ENCODE data around the gene HNF1A. TPM values are rescaled to one million over a fixed set of nuclear protein-coding genes. Genes with fewer than 3 reads are reported as not detected.
"Not testable (repeated sequence)": the region's sequence is repeated elsewhere in the genome, so short reads cannot be mapped to it uniquely, and the experiment has no call there.

Gene HNF1A
- total RNA-seq, 1 experiment from 2014 or later = not detected

GRCh38 chr12:121010860-121011259 lies 32.5 kb downstream of the HNF1A start:
- DNase-seq (ENCODE audit: low spot score) = no peak

GRCh38 chr12:121011820-121012219 lies 33.5 kb downstream of the HNF1A start:
- DNase-seq (ENCODE audit: low spot score) = no peak

GRCh38 chr12:121013715-121014114 lies 35.4 kb downstream of the HNF1A start:
- DNase-seq (ENCODE audit: low spot score) = no peak

- peak; percentile 93 for DNase-seq (ENCODE audit: low spot score)
Observed at GRCh38 chr12:121015825-121016766, 37.8 kb downstream of the HNF1A start, which contains the start of gene C12orf43. TSS of gene C12orf43 (minus strand) at chr12:121016487. CDS start at chr12:121016474, 13 bp downstream.

GRCh38 chr12:121017966-121018491 lies 39.7 kb downstream of the HNF1A start:
- no peak for DNase-seq (ENCODE audit: low spot score)

- no peak for DNase-seq (ENCODE audit: low spot score)
Observed at GRCh38 chr12:121018860-121019617, 40.7 kb downstream of the HNF1A start.

- DNase-seq (ENCODE audit: low spot score) = no peak
Observed at GRCh38 chr12:121021754-121022153, 43.4 kb downstream of the HNF1A start.

- DNase-seq (ENCODE audit: low spot score) = no peak
Observed at GRCh38 chr12:121022713-121023112, 44.4 kb downstream of the HNF1A start.

GRCh38 chr12:121023799-121024198 lies 45.5 kb downstream of the HNF1A start:
- no peak for DNase-seq (ENCODE audit: low spot score)

GRCh38 chr12:121025442-121026226 lies 47.3 kb downstream of the HNF1A start:
- DNase-seq (ENCODE audit: low spot score) = no peak

GRCh38 chr12:121026274-121027045 lies 48.1 kb downstream of the HNF1A start:
- DNase-seq (ENCODE audit: low spot score) = no peak

GRCh38 chr12:121030576-121031212 lies 52.4 kb downstream of the HNF1A start:
- no peak for DNase-seq (ENCODE audit: low spot score)

GRCh38 chr12:121033625-121034349 lies 55.4 kb downstream of the HNF1A start:
- DNase-seq (ENCODE audit: low spot score) = peak; percentile 89

GRCh38 chr12:121034616-121035305 lies 56.4 kb downstream of the HNF1A start:
- DNase-seq (ENCODE audit: low spot score) = no peak

GRCh38 chr12:121036810-121037326 lies 58.5 kb downstream of the HNF1A start:
- DNase-seq (ENCODE audit: low spot score) = peak; percentile 34

GRCh38 chr12:121038861-121039668 lies 60.7 kb downstream of the HNF1A start, which contains the start of gene OASL:
TSS of gene OASL (minus strand) at chr12:121039246. CDS start at chr12:121038971, 275 bp downstream.
- DNase-seq (ENCODE audit: low spot score) = peak; percentile 63

GRCh38 chr12:121043067-121043466 lies 64.7 kb downstream of the HNF1A start:
- DNase-seq (ENCODE audit: low spot score) = no peak

- not testable (repeated sequence) for DNase-seq (ENCODE audit: low spot score)
Observed at GRCh38 chr12:121047400-121047799, 69.1 kb downstream of the HNF1A start.

Data from H4 (cell line).